SU-DHL-6 (cell line): ENCODE data around the gene COL4A2.

ENCODE experiments used
- H2AFZ ChIP-seq: fragments of 200-600 bp; sonication (generic); 2 replicates; pipeline ENCODE4 v1.6.1; 2014; ENCODE audit warnings: low read depth, mild to moderate bottlenecking, moderate library complexity, mixed read lengths, antibody characterized with exemption, low read length; ENCODE audit not compliant: severe bottlenecking
- H3F3A ChIP-seq: fragments of 200-600 bp; shearing (Covaris generic); 2 replicates; pipeline ENCODE4 v1.6.0; 2016; ENCODE audit warnings: antibody characterized with exemption, mild to moderate bottlenecking; ENCODE audit not compliant: insufficient read depth
- H3K27ac ChIP-seq: fragments of 200-600 bp; sonication (generic); 2 replicates; pipeline ENCODE4 v1.5.1; 2016; ENCODE audit warnings: low read depth, mild to moderate bottlenecking, low read length, moderate library complexity, mixed read lengths
- H3K27me3 ChIP-seq: fragments of 200-600 bp; sonication (generic), shearing (Covaris generic); 2 replicates; pipeline ENCODE4 v1.6.0; 2014; ENCODE audit warnings: mild to moderate bottlenecking, low read length
- H3K36me3 ChIP-seq: fragments of 200-600 bp; sonication (generic); 2 replicates; pipeline ENCODE4 v1.6.1; 2014; ENCODE audit warnings: mild to moderate bottlenecking, low read length, mixed read lengths
- H3K4me2 ChIP-seq: fragments of 300-600, 200-600 bp; shearing (Covaris generic), sonication (generic); 2 replicates; pipeline ENCODE4 v1.6.0; 2014; ENCODE audit warnings: low read length, low read depth, mild to moderate bottlenecking; ENCODE audit not compliant: poor library complexity, severe bottlenecking
- H3K4me3 ChIP-seq: fragments of 200-600 bp; sonication (generic); 2 replicates; pipeline ENCODE4 v1.5.1; 2014; ENCODE audit warnings: antibody characterized with exemption, low read length, mild to moderate bottlenecking, mixed read lengths; ENCODE audit not compliant: insufficient read depth, poor library complexity, severe bottlenecking
- H3K79me2 ChIP-seq: fragments of 200-600 bp; sonication (generic); 2 replicates; pipeline ENCODE4 v1.6.1; 2014; ENCODE audit warnings: mild to moderate bottlenecking, low read length, moderate library complexity; ENCODE audit not compliant: insufficient read depth
- H3K9ac ChIP-seq: fragments of 200-600 bp; sonication (generic); 2 replicates; pipeline ENCODE4 v1.7.0; 2014; ENCODE audit warnings: mild to moderate bottlenecking, low read length
- H3K9me2 ChIP-seq: fragments of 200-600 bp; sonication (generic); replicated peaks from 2 replicates; pipeline ENCODE4 v1.6.1; 2014; ENCODE audit warnings: low read length; ENCODE audit not compliant: insufficient read depth
- H3K9me3 ChIP-seq: fragments of 200-600 bp; sonication (generic); 2 replicates; pipeline ENCODE4 v1.6.1; 2014; ENCODE audit warnings: low read length, mixed read lengths; ENCODE audit not compliant: insufficient read depth
- H4K20me1 ChIP-seq: fragments of 200-600 bp; sonication (generic); 2 replicates; pipeline ENCODE4 v1.6.1; 2014; ENCODE audit warnings: low read depth, mild to moderate bottlenecking, antibody characterized with exemption, low read length, moderate library complexity, mixed read lengths
- EZH2phosphoT487 ChIP-seq: fragments of 200-600 bp; sonication (generic), shearing (Covaris generic); conservative IDR thresholded peaks from 2 replicates; pipeline ENCODE4 v1.6.1; 2018; ENCODE audit warnings: mild to moderate bottlenecking, antibody characterized with exemption, low read length, moderate library complexity, mixed read lengths
- TF ChIP-seq, protein P1 (sequence below): fragments of 200-600 bp; sonication (generic); IDR thresholded peaks from one replicate; pipeline ENCODE4 v1.5.1; 2017; ENCODE audit warnings: antibody characterized with exemption, mild to moderate bottlenecking, low read length, moderate library complexity; ENCODE audit not compliant: insufficient read depth, poor library complexity, severe bottlenecking

COL4A2 gene

DNA sequence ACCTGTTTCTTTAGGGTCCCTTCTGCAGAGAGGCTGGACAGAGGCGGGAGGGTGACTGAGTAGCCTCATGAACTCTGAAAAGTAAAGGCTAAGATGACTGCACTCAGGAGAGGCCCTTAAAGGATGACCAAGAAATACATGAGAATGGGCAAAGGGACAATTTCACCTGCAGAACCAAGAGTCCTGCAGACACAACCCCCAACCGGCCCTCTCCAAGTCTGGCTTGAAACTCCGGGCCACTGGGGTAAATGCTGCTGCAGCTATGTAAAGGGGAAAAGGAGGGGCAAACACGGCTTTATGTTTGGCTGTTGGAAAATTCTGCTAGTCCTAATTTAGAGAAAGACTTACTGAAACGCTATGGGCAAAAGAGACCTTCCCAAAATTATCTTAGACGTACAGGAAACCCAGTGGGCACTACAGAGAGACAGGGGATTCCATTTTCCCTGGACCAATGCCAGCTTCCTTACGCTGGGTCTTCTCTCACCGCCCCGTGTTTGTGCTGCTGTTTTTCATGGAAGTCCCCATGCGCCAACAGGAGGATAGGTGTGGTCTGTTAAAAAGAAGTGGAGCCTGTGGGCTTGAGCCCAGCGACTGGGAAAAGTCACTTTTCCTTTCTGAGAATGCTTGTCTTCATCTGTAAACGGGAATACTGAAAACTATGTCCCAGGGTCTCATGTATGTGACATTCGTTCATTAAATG is 10.6 kb downstream of the COL4A2 start:
- Histone ChIP-seq H3K36me3 (no peaks in the 10 kb centered on the region), H3K9ac (no peak overlapping the region), H3K79me2 (no peaks in the 10 kb centered on the region), H4K20me1 (no peaks in the 10 kb centered on the region), H3K4me2 (no peak overlapping the region), H3K4me3 (no peak overlapping the region), H3K9me2 (no peaks in the 10 kb centered on the region), H3F3A (no peaks in the 10 kb centered on the region), H2AFZ (no peak overlapping the region), H3K27ac (no peak overlapping the region), H3K9me3 (peaks cover 6% of the 10 kb centered on the region; the same call in 1 of the 2 replicates), H3K27me3 (no peaks in the 10 kb centered on the region)
- TF ChIP-seq EZH2phosphoT487 = no peak
- TF ChIP-seq, protein P1, sequence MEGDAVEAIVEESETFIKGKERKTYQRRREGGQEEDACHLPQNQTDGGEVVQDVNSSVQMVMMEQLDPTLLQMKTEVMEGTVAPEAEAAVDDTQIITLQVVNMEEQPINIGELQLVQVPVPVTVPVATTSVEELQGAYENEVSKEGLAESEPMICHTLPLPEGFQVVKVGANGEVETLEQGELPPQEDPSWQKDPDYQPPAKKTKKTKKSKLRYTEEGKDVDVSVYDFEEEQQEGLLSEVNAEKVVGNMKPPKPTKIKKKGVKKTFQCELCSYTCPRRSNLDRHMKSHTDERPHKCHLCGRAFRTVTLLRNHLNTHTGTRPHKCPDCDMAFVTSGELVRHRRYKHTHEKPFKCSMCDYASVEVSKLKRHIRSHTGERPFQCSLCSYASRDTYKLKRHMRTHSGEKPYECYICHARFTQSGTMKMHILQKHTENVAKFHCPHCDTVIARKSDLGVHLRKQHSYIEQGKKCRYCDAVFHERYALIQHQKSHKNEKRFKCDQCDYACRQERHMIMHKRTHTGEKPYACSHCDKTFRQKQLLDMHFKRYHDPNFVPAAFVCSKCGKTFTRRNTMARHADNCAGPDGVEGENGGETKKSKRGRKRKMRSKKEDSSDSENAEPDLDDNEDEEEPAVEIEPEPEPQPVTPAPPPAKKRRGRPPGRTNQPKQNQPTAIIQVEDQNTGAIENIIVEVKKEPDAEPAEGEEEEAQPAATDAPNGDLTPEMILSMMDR = no peak

DNA sequence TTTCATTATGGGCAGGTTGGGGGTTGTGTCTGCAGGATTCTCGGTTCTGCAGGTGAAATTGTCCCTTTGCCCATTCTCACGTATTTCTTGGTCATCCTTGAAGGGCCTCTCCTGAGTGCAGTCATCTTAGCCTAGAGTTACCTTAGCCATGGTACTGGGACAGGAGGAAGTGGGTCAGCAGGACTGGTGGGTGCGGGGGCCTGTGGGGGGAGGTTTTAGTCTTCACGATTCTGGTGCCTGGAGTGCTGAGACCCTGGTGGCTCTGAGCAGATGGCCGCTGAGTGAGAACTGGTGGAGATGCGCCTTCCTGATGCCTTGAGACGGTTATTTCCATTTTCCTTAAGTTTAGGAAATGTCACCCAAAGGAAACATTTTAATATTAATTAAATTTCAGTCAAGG is 11.8 kb downstream of the COL4A2 start:
- Histone ChIP-seq H3K9ac (no peak overlapping the region), H3K4me3 (no peak overlapping the region), H3K4me2 (no peak overlapping the region), H3K36me3 (no peaks in the 10 kb centered on the region), H3K27ac (no peak overlapping the region), H3K9me3 (peaks cover 6% of the 10 kb centered on the region; the same call in 1 of the 2 replicates), H3K27me3 (no peaks in the 10 kb centered on the region), H3K9me2 (no peaks in the 10 kb centered on the region), H2AFZ (no peak overlapping the region), H3K79me2 (no peaks in the 10 kb centered on the region), H3F3A (no peaks in the 10 kb centered on the region), H4K20me1 (no peaks in the 10 kb centered on the region)
- TF ChIP-seq, protein P1 = no peak
- TF ChIP-seq EZH2phosphoT487 = no peak

DNA sequence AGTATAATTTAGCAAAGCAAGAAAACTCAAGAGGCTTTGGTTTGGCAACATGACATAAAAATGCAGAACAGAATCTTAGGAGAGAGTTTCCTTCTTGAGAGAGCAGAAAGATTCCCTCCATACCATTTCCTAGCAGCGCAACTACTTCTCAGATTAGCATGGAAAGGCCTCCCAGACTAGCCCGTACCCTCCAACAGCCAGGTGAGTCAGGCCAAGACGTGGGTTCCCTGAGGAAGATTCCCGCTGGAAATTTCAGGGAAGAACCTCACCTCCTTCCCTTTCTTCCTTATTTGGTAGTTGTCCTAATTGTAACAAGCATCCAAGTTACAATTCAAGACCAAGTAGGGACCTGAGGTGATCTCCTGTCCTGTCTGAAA is 12.3 kb downstream of the COL4A2 start:
- Histone ChIP-seq H3K9me3 (peaks cover 6% of the 10 kb centered on the region; the same call in 1 of the 2 replicates), H3K4me3 (no peak overlapping the region), H2AFZ (no peak overlapping the region), H3K79me2 (no peaks in the 10 kb centered on the region), H3K9me2 (no peaks in the 10 kb centered on the region), H3F3A (no peaks in the 10 kb centered on the region), H3K27me3 (no peaks in the 10 kb centered on the region), H4K20me1 (no peaks in the 10 kb centered on the region), H3K27ac (no peak overlapping the region), H3K9ac (no peak overlapping the region), H3K36me3 (no peaks in the 10 kb centered on the region), H3K4me2 (no peak overlapping the region)
- TF ChIP-seq, protein P1 = no peak
- no peak for TF ChIP-seq EZH2phosphoT487
